Loucy (cell line): ENCODE results near the gene RCAN2.

Experiments used
- H2AFZ ChIP-seq: fragments of 200-600 bp; sonication (generic); 2 replicates; pipeline ENCODE4 v1.6.0; 2016; ENCODE audit warnings: antibody characterized with exemption, mild to moderate bottlenecking, low read length, moderate library complexity
- H3F3A ChIP-seq: fragments of 200-600 bp; 2 replicates; pipeline ENCODE4 v1.6.0; 2016; ENCODE audit warnings: antibody characterized with exemption, low read depth, mild to moderate bottlenecking
- H3K27me3 ChIP-seq: fragments of 200-600 bp; sonication (generic); 2 replicates; pipeline ENCODE4 v1.6.1; 2014; ENCODE audit warnings: low read length, mild to moderate bottlenecking; ENCODE audit not compliant: insufficient read depth, poor library complexity, severe bottlenecking
- H3K36me3 ChIP-seq: fragments of 200-600 bp; sonication (generic); 2 replicates; pipeline ENCODE4 v1.6.1; 2016; ENCODE audit warnings: low read length; ENCODE audit not compliant: insufficient read depth
- H3K4me1 ChIP-seq: fragments of 200-600 bp; sonication (generic); 2 replicates; pipeline ENCODE4 v1.5.1; 2014; ENCODE audit warnings: low read length, mild to moderate bottlenecking; ENCODE audit not compliant: insufficient read depth, poor library complexity, severe bottlenecking
- H3K4me2 ChIP-seq: fragments of 200-600 bp; sonication (generic); 2 replicates; pipeline ENCODE4 v1.6.0; 2014; ENCODE audit warnings: antibody characterized with exemption, low read length, low read depth, mild to moderate bottlenecking; ENCODE audit not compliant: poor library complexity, severe bottlenecking
- H3K4me3 ChIP-seq: fragments of 200-600 bp; sonication (generic); 2 replicates; pipeline ENCODE4 v1.5.1; 2014; ENCODE audit warnings: low read length, mild to moderate bottlenecking, mixed read lengths; ENCODE audit not compliant: poor library complexity, severe bottlenecking
- H3K79me2 ChIP-seq: fragments of 200-600 bp; sonication (generic); 2 replicates; pipeline ENCODE4 v1.6.1; 2014; ENCODE audit warnings: low read length; ENCODE audit not compliant: insufficient read depth
- H3K9ac ChIP-seq: fragments of 200-600 bp; sonication (generic); 2 replicates; pipeline ENCODE4 v1.6.0; 2014; ENCODE audit warnings: mild to moderate bottlenecking, low read depth, low read length, moderate library complexity; ENCODE audit not compliant: poor library complexity, severe bottlenecking
- H3K9me2 ChIP-seq: fragments of 200-600 bp; sonication (generic); replicated peaks from 2 replicates; pipeline ENCODE4 v1.6.1; 2016; ENCODE audit warnings: low read depth, low read length, mixed read lengths
- H3K9me3 ChIP-seq: fragments of 200-600 bp; sonication (generic); 2 replicates; pipeline ENCODE4 v1.6.1; 2014; ENCODE audit warnings: mild to moderate bottlenecking, antibody characterized with exemption, low read length, low read depth; ENCODE audit not compliant: insufficient read depth
- H4K20me1 ChIP-seq: fragments of 200-600 bp; sonication (generic); 2 replicates; pipeline ENCODE4 v1.6.0; 2014; ENCODE audit warnings: antibody characterized with exemption, low read length, mild to moderate bottlenecking; ENCODE audit not compliant: insufficient read depth, poor library complexity, severe bottlenecking
- EZH2phosphoT487 ChIP-seq: fragments of 200-600 bp; IDR thresholded peaks from 2 replicates; pipeline ENCODE4 v1.6.1; 2018; ENCODE audit warnings: antibody characterized with exemption, mild to moderate bottlenecking, moderate library complexity, borderline replicate concordance
- TF ChIP-seq, protein P1 (sequence below): fragments of 200-600 bp; sonication (generic); conservative IDR thresholded peaks from 2 replicates; pipeline ENCODE4 v1.5.1; 2014; ENCODE audit warnings: mild to moderate bottlenecking, antibody characterized with exemption, low read length

Gene RCAN2

DNA sequence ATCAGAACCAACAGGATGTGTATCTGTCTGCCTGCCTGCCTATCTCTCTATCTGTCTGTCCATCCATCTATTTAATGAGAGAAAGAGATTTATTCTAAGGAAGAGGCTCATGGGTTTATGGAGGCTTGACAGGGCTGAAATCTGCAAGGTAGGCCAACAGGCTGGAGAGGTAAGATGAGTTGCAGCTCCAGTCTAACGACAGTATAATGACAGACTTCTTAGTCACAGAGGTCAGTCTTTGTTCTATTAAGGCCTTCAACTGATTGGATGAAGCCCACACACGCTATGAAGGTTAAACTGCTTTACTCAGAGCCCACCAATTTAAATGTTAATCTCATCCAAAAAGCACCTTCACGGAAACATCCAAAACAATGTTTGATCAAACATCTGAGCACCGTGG is 220.1 kb downstream of the RCAN2 start:
- Histone ChIP-seq H3K4me3 (no peak overlapping the region), H2AFZ (no peak overlapping the region), H3K9ac (no peak overlapping the region), H3K4me1 (no peaks in the 10 kb centered on the region), H3K27me3 (no peaks in the 10 kb centered on the region), H3K9me2 (no peaks in the 10 kb centered on the region), H3K4me2 (no peak overlapping the region), H4K20me1 (no peaks in the 10 kb centered on the region), H3K79me2 (no peaks in the 10 kb centered on the region), H3K9me3 (no peaks in the 10 kb centered on the region), H3F3A (no peaks in the 10 kb centered on the region), H3K36me3 (no peaks in the 10 kb centered on the region)
- TF ChIP-seq EZH2phosphoT487, result no peak
- TF ChIP-seq, protein P1, sequence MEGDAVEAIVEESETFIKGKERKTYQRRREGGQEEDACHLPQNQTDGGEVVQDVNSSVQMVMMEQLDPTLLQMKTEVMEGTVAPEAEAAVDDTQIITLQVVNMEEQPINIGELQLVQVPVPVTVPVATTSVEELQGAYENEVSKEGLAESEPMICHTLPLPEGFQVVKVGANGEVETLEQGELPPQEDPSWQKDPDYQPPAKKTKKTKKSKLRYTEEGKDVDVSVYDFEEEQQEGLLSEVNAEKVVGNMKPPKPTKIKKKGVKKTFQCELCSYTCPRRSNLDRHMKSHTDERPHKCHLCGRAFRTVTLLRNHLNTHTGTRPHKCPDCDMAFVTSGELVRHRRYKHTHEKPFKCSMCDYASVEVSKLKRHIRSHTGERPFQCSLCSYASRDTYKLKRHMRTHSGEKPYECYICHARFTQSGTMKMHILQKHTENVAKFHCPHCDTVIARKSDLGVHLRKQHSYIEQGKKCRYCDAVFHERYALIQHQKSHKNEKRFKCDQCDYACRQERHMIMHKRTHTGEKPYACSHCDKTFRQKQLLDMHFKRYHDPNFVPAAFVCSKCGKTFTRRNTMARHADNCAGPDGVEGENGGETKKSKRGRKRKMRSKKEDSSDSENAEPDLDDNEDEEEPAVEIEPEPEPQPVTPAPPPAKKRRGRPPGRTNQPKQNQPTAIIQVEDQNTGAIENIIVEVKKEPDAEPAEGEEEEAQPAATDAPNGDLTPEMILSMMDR, result no peak

DNA sequence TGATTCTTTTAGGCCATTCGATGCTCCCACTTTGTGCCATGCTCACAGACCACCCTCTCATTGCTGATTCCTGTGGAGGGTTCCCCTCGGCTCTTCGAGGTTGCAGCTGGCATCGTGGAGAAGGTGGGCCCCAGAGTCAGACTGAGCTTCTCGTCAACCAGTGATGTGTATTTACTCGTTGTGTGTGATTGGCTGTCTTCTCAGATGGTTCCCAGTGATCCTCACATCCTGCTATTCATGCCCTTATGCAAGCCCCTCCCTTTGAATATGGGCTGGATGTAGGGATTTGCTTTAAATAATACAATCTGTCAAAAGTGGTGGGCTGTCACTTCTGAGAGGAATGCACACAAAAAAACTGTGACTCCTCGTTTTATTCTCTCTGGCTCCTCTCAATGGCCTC is 220.9 kb downstream of the RCAN2 start:
- no peaks in the 10 kb centered on the region for H3F3A ChIP-seq
- H3K4me3 ChIP-seq, result no peak overlapping the region
- no peaks in the 10 kb centered on the region for H3K9me2 ChIP-seq
- no peaks in the 10 kb centered on the region for H3K9me3 ChIP-seq
- no peaks in the 10 kb centered on the region for H3K36me3 ChIP-seq
- H3K4me1 ChIP-seq, result no peaks in the 10 kb centered on the region
- no peak overlapping the region for H2AFZ ChIP-seq
- no peaks in the 10 kb centered on the region for H4K20me1 ChIP-seq
- no peak overlapping the region for H3K9ac ChIP-seq
- no peak overlapping the region for H3K4me2 ChIP-seq
- no peaks in the 10 kb centered on the region for H3K27me3 ChIP-seq
- TF ChIP-seq EZH2phosphoT487, result no peak
- TF ChIP-seq, protein P1, result no peak
- no peaks in the 10 kb centered on the region for H3K79me2 ChIP-seq

DNA sequence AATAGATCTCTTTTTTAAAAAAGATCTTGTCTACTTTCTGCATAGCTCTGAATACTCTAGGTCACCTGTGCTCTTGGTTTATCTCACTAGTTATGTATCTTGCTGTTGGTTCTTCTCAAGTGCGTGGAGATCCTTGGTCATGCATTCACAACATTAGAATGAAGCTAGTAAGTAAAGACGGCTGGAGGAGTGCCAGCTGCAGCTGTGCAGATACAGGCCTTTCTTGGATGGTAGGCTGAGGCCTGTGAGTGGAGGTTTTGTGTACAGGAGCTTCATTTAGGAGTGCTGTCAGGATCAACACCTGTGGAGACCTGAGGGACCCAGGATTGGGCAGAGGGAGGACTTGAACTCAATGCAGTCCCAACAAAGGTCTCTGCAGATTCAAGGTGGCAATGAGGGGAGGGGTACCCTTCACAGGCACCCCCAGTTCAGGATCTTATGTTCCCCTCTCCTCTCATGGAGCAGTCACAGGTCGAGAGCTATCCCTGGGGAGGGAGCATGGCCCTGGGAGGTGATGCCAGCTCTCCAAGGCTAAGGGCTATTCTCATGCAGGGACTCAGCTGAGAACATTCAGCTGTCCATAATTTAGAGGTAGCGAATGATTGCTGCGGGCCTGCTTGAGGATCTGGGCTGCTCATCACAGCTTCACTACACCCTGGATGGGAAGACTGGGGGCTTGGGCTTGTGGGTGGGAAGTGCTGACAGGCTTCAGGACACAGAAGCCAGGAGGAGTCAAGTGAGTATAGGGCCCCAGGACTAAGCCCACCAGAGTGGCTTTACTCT is 221.6 kb downstream of the RCAN2 start:
- H3K27me3 ChIP-seq, result no peaks in the 10 kb centered on the region
- H3K9ac ChIP-seq, result no peak overlapping the region
- no peaks in the 10 kb centered on the region for H3F3A ChIP-seq
- H3K36me3 ChIP-seq, result no peaks in the 10 kb centered on the region
- H3K4me2 ChIP-seq, result no peak overlapping the region
- no peak overlapping the region for H3K4me3 ChIP-seq
- H2AFZ ChIP-seq, result no peak overlapping the region
- H3K4me1 ChIP-seq, result no peaks in the 10 kb centered on the region
- no peaks in the 10 kb centered on the region for H4K20me1 ChIP-seq
- no peaks in the 10 kb centered on the region for H3K79me2 ChIP-seq
- TF ChIP-seq, protein P1, result no peak
- TF ChIP-seq EZH2phosphoT487, result no peak
- no peaks in the 10 kb centered on the region for H3K9me2 ChIP-seq
- no peaks in the 10 kb centered on the region for H3K9me3 ChIP-seq
